BLaER1 (cell line): ENCODE measurements around the gene CUEDC2.

Experiments used
- H3K27ac ChIP-seq: shearing (Covaris generic); formaldehyde crosslinking; 2 replicates; pipeline ENCODE4 v1.8.1; 2022
- H3K27me3 ChIP-seq: shearing (Covaris generic); formaldehyde crosslinking; 2 replicates; pipeline ENCODE4 v1.8.1; 2022
- H3K36me3 ChIP-seq: shearing (Covaris generic); formaldehyde crosslinking; 2 replicates; pipeline ENCODE4 v1.8.1; 2022
- H3K4me1 ChIP-seq: shearing (Covaris generic); formaldehyde crosslinking; 2 replicates; pipeline ENCODE4 v1.8.1; 2022
- H3K4me2 ChIP-seq: shearing (Covaris generic); formaldehyde crosslinking; 2 replicates; pipeline ENCODE4 v1.8.1; 2022
- H3K4me3 ChIP-seq: shearing (Covaris generic); formaldehyde crosslinking; 2 replicates; pipeline ENCODE4 v1.8.1; 2022
- H3K9ac ChIP-seq: shearing (Covaris generic); formaldehyde crosslinking; 2 replicates; pipeline ENCODE4 v1.8.1; 2022
- H3K9me3 ChIP-seq: shearing (Covaris generic); formaldehyde crosslinking; 2 replicates; pipeline ENCODE4 v1.8.1; 2022
- H4K20me1 ChIP-seq: shearing (Covaris generic); formaldehyde crosslinking; 2 replicates; pipeline ENCODE4 v1.8.1; 2022
- Cebpa-rat ChIP-seq: shearing (Covaris generic); IDR thresholded peaks from 2 replicates; pipeline ENCODE4 v1.8.1; 2022

The CUEDC2 gene

GRCh38 chr10:102379383-102379782 lies 53.0 kb downstream of the CUEDC2 start:
- H3K27me3 ChIP-seq = no peaks in the 10 kb centered on the region
- no peaks in the 10 kb centered on the region for H3K9me3 ChIP-seq
- H3K36me3 ChIP-seq = peaks cover 95% of the 10 kb centered on the region
- no peak overlapping the region for H3K4me2 ChIP-seq
- H3K9ac ChIP-seq = no peak overlapping the region
- H4K20me1 ChIP-seq = peaks cover 8% of the 10 kb centered on the region; the same call in 1 of the 2 replicates
- no peak overlapping the region for H3K4me3 ChIP-seq
- no peak overlapping the region for H3K27ac ChIP-seq
- no peaks in the 10 kb centered on the region for H3K4me1 ChIP-seq
- no peak for TF ChIP-seq Cebpa-rat

GRCh38 chr10:102376901-102377300 lies 55.5 kb downstream of the CUEDC2 start:
- H3K4me3 ChIP-seq = no peak overlapping the region
- H3K9me3 ChIP-seq = no peaks in the 10 kb centered on the region
- H3K36me3 ChIP-seq = peaks cover 98% of the 10 kb centered on the region
- H3K27me3 ChIP-seq = no peaks in the 10 kb centered on the region
- TF ChIP-seq Cebpa-rat = no peak
- no peak overlapping the region for H3K9ac ChIP-seq
- no peak overlapping the region for H3K4me2 ChIP-seq
- H3K27ac ChIP-seq = no peak overlapping the region
- H4K20me1 ChIP-seq = peaks cover 8% of the 10 kb centered on the region; the same call in 1 of the 2 replicates
- no peaks in the 10 kb centered on the region for H3K4me1 ChIP-seq

- no peak overlapping the region for H3K27ac ChIP-seq
- H3K4me2 ChIP-seq = no peak overlapping the region
- peaks cover 2% of the 10 kb centered on the region for H3K9me3 ChIP-seq
- H3K27me3 ChIP-seq = no peaks in the 10 kb centered on the region
- H4K20me1 ChIP-seq = peaks cover 8% of the 10 kb centered on the region; the same call in 1 of the 2 replicates
- no peak overlapping the region for H3K4me3 ChIP-seq
- TF ChIP-seq Cebpa-rat = no peak
- H3K9ac ChIP-seq = no peak overlapping the region
- H3K4me1 ChIP-seq = no peaks in the 10 kb centered on the region
- peaks cover 98% of the 10 kb centered on the region for H3K36me3 ChIP-seq
Observed at GRCh38 chr10:102375867-102376266, 56.5 kb downstream of the CUEDC2 start.

- no peak overlapping the region for H3K4me2 ChIP-seq
- peaks cover 8% of the 10 kb centered on the region for H3K9me3 ChIP-seq
- no peaks in the 10 kb centered on the region for H3K4me1 ChIP-seq
- H3K27ac ChIP-seq = no peak overlapping the region
- peaks cover 98% of the 10 kb centered on the region for H3K36me3 ChIP-seq
- no peak overlapping the region for H3K9ac ChIP-seq
- H4K20me1 ChIP-seq = peaks cover 8% of the 10 kb centered on the region; the same call in 1 of the 2 replicates
- H3K4me3 ChIP-seq = no peak overlapping the region
- H3K27me3 ChIP-seq = no peaks in the 10 kb centered on the region
- TF ChIP-seq Cebpa-rat = no peak
Observed at GRCh38 chr10:102375250-102375649, 57.1 kb downstream of the CUEDC2 start.
